H1 (cell line): ENCODE data around the gene PSAP.

Experiments
- CTCF ChIP-seq, 3 experiments: IDR thresholded peaks; 1 replicate in 2 of 3; 2 replicates in 1 of 3; pipeline versions ENCODE4 v1.5.1 to v1.6.1; 2011; ENCODE audit warnings: low read length in 3 of 3, mild to moderate bottlenecking in 3 of 3, inconsistent platforms in 2 of 3, low read depth in 1 of 3, moderate library complexity in 1 of 3; ENCODE audit not compliant: insufficient read depth in 1 of 3; ENCODE audit errors: control extremely low read depth in 1 of 3
- EP300 ChIP-seq, 2 experiments: IDR thresholded peaks; 1 replicate in 1 of 2; 2 replicates in 1 of 2; pipeline ENCODE4 v1.6.1; 2011 to 2012; ENCODE audit warnings: low read depth in 2 of 2, low read length in 2 of 2, mild to moderate bottlenecking in 2 of 2, borderline replicate concordance in 1 of 2, inconsistent platforms in 1 of 2, moderate library complexity in 1 of 2
- POLR2A ChIP-seq, 2 experiments: IDR thresholded peaks; 1 replicate in 1 of 2; 2 replicates in 1 of 2; pipeline ENCODE4 v1.6.1; 2011; ENCODE audit warnings: low read depth in 2 of 2, low read length in 2 of 2, mild to moderate bottlenecking in 2 of 2; ENCODE audit errors: control extremely low read depth in 1 of 2

GRCh38 chr10:71772832-71773220 lies 78.2 kb downstream of the PSAP start:
- TF ChIP-seq CTCF (IDR thresholded peaks at IDR 0.05; ENCODE audit: control extremely low read depth in 1 of 3, insufficient read depth in 1 of 3, low read depth in 1 of 3, low read length in 3 of 3) (no peak), POLR2A (IDR thresholded peaks at IDR 0.05; ENCODE audit: control extremely low read depth in 1 of 2, low read depth in 2 of 2, low read length in 2 of 2) (no peak), EP300 (IDR thresholded peaks at IDR 0.05; ENCODE audit: borderline replicate concordance in 1 of 2, low read depth in 2 of 2, low read length in 2 of 2) (no peak)
